HepG2 (cell line): ENCODE data around the gene EEF1A1. TPM values are rescaled to one million over a fixed set of nuclear protein-coding genes. Genes with fewer than 3 reads are reported as not detected.

Experiments used
- ATAC-seq: fragments of 200-7000 bp; cut with Tn5 transposase; 3 replicates; pipeline ENCODE4 v1.9.1; 2020; ENCODE audit warnings: mild to moderate bottlenecking, moderate library complexity
- BruUV-seq: library from RNA; stranded (reverse); fragments of 400-500 nt; replicated peaks from 2 replicates; lab custom pipeline; 2021; lab: Mats Ljungman, UMichigan
- CTCF ChIA-PET: fragments of 300-600 bp; formaldehyde crosslinking; extraction: SDS; loops from one replicate; lab custom pipeline; 2021; ENCODE audit warnings: low total read pairs, inconsistent platforms, low intra/inter-chr PET ratio; lab: Yijun Ruan, JAX
- POLR2A ChIA-PET: fragments of 350-600 bp; sonication (Branson Sonifier 250); formaldehyde crosslinking; loops from one replicate; lab custom pipeline; 2020; ENCODE audit warnings: antibody characterized with exemption, inconsistent platforms; lab: Yijun Ruan, JAX
- DNase-seq: peaks from one replicate; pipeline ENCODE4 v3.0.0-alpha.2; 2015; ENCODE audit warnings: low spot score
- FAIRE-seq: peaks from 3 replicates; lab custom pipeline; 2011; peaks lifted over from hg19 to GRCh38; lab: Jason Lieb, UNC
- H2AFZ ChIP-seq: one replicate; pipeline ENCODE4 v1.6.1; 2011; ENCODE audit warnings: low read length, inconsistent platforms
- H3K27ac ChIP-seq: fragments of 300-600 bp; 3 replicates; pipeline ENCODE4 v1.8.0; 2011; ENCODE audit warnings: mixed run types, mild to moderate bottlenecking, mixed read lengths, low read length, inconsistent platforms; ENCODE audit not compliant: insufficient read depth; ENCODE audit errors: extremely low read length
- H3K27me3 ChIP-seq, 2 experiments: fragments of 200-600 bp in 1 of 2; 2 replicates in 1 of 2; 3 replicates in 1 of 2; pipeline versions ENCODE4 v1.6.0 to v1.8.0; 2011; ENCODE audit warnings: low read length in 2 of 2, mild to moderate bottlenecking in 2 of 2, moderate library complexity in 2 of 2, inconsistent platforms in 1 of 2; ENCODE audit not compliant: insufficient read depth in 2 of 2, control insufficient read depth in 1 of 2
- H3K36me3 ChIP-seq, 2 experiments: fragments of 200-600 bp in 1 of 2; replicated peaks in 1 of 2; 2 replicates in 1 of 2; 3 replicates in 1 of 2; pipeline versions ENCODE4 v1.5.1 to v1.8.0; 2011; ENCODE audit warnings: low read length in 2 of 2, inconsistent platforms in 1 of 2; ENCODE audit not compliant: insufficient read depth in 2 of 2, control insufficient read depth in 1 of 2
- H3K4me1 ChIP-seq: 2 replicates; pipeline ENCODE4 v1.5.1; 2012; ENCODE audit warnings: low read length, inconsistent platforms; ENCODE audit not compliant: insufficient read depth
- H3K4me2 ChIP-seq: 2 replicates; pipeline ENCODE4 v1.6.0; 2011; ENCODE audit warnings: low read depth, low read length, inconsistent platforms
- H3K4me3 ChIP-seq, 3 experiments: fragments of 200-600 bp in 1 of 3; sonication (generic), shearing (Covaris generic) in 1 of 3; replicated peaks in 1 of 3; 2 replicates each; pipeline ENCODE4 v1.5.1; 2011 to 2016; ENCODE audit warnings: low read length in 3 of 3, inconsistent platforms in 2 of 3, low read depth in 2 of 3, mild to moderate bottlenecking in 2 of 3, control low read depth in 1 of 3, mixed read lengths in 1 of 3; ENCODE audit not compliant: insufficient read depth in 1 of 3
- H3K79me2 ChIP-seq: one replicate; pipeline ENCODE4 v1.6.1; 2011; ENCODE audit warnings: low read length, inconsistent platforms; ENCODE audit not compliant: insufficient read depth
- H3K9ac ChIP-seq: 2 replicates; pipeline ENCODE4 v1.6.0; 2011; ENCODE audit warnings: mild to moderate bottlenecking, low read depth, low read length, inconsistent platforms; ENCODE audit not compliant: insufficient read depth
- H3K9me3 ChIP-seq: 2 replicates; pipeline ENCODE4 v1.5.1; 2012; ENCODE audit warnings: mild to moderate bottlenecking, low read length
- H4K20me1 ChIP-seq: 2 replicates; pipeline ENCODE4 v1.6.0; 2011; ENCODE audit warnings: inconsistent platforms, mild to moderate bottlenecking, low read length, moderate library complexity; ENCODE audit not compliant: insufficient read depth
- DR1 ChIP-seq: sonication (generic); formaldehyde crosslinking; IDR thresholded peaks from 2 replicates; pipeline ENCODE4 v1.8.0; 2021; ENCODE audit warnings: mild to moderate bottlenecking, missing genetic modification reagents, inconsistent platforms
- ISX ChIP-seq: sonication (generic); formaldehyde crosslinking; conservative IDR thresholded peaks from 2 replicates; pipeline ENCODE4 v1.5.0; 2020; ENCODE audit warnings: missing genetic modification reagents
- TBL1XR1 ChIP-seq: fragments of 150-350 bp; IDR thresholded peaks from 2 replicates; pipeline ENCODE4 v1.6.1; 2014; ENCODE audit warnings: borderline replicate concordance, low read length; ENCODE audit not compliant: partially characterized antibody
- WGBS: methylation state at CpG from one replicate; pipeline ENCODE4 v1.1.6; 2017; ENCODE audit warnings: low lambda C conversion rate; 5-methylcytosine and 5-hydroxymethylcytosine counted together
- in situ Hi-C: cut with HindIII; loops from 2 replicates; pipeline ENCODE4 v1.10.0; 2017; ENCODE audit warnings: low pct_unique_long_range_greater_than_20kb; ENCODE audit not compliant: extremely low pct_ligation_motif_present
- intact Hi-C: fragments of 100-400 bp; cut with micrococcal nuclease; formaldehyde crosslinking; loops from one replicate; pipeline ENCODE4 v1.10.0; 2022; ENCODE audit not compliant: unreplicated experiment
- polyA plus RNA-seq, 8 experiments: library from polyadenylated mRNA; depleted of rRNA in 3 of 8; stranded (reverse) in 7 of 8; unstranded in 1 of 8; fragments of >200 nt; fragmentation: Illumina TruSeq in 4 of 8; extraction: Trizol in 4 of 8; gene quantifications; 2 replicates each; pipeline versions ENCODE4 v1.2.1 to v1.2.3, GENCODE V29; 2011 to 2016; ENCODE audit warnings: low read depth in 4 of 8, missing spikeins in 1 of 8, mixed read lengths in 1 of 8; ENCODE audit not compliant: insufficient read depth in 1 of 8
- total RNA-seq, 5 experiments: library from RNA; depleted of rRNA; stranded (reverse); fragments of >200 nt; fragmentation: Illumina TruSeq; extraction: Trizol; gene quantifications; 2 replicates each; pipeline ENCODE4 v1.2.3, GENCODE V29; 2016; ENCODE audit warnings: low read depth in 1 of 5
- TF ChIP-seq, protein P1 (sequence below): sonication (generic); formaldehyde crosslinking; IDR thresholded peaks from 2 replicates; pipeline ENCODE4 v1.9.0; 2022; ENCODE audit warnings: missing genetic modification reagents, mild to moderate bottlenecking, borderline replicate concordance

EEF1A1 gene
- total and polyA plus RNA-seq, 2 of the 13 experiments (the other 11 are each of a cell fraction or from before 2014, with no cell fraction given) = 13,726 to 17,172 TPM

DNA sequence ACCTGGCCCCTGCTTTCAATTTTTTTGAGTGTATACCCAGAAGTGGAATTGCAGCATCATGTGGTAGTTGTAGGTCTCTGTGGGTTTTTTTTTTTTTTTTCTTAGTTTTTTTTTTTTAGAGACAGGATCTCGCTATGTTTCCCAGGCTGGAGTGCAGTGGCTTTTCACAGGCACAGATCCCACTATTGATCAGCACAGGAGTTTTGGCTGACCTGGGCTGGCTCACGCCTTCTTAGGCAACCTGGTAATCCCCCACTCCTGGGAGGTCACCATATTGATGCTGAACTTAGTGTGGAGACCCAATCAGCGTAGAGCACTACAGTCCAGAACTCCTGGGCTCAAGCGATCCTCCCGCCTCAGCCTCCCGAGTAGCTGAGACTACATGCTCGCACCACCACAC lies 33.4 kb downstream of the EEF1A1 start:
- in situ Hi-C loops (no loop called here), intact Hi-C loops (no loop called here)
- Histone ChIP-seq H3K4me2 (no peak overlapping the region), H4K20me1 (no peaks in the 10 kb centered on the region), H3K4me1 (no peaks in the 10 kb centered on the region), H3K9ac (no peak overlapping the region), H3K36me3 (peaks cover 8 to 61% of the 10 kb centered on the region in 2 experiments; a peak in 4 of 5 replicates), H2AFZ (no peak overlapping the region), H3K9me3 (no peaks in the 10 kb centered on the region), H3K4me3 (no peak overlapping the region), H3K27me3 (no peaks in the 10 kb centered on the region), H3K27ac (no peak overlapping the region), H3K79me2 (no peaks in the 10 kb centered on the region)
- no peak for DNase-seq
- POLR2A ChIA-PET = no interaction called here
- BruUV-seq = no TSS peak
- CTCF ChIA-PET = no interaction called here
- TF ChIP-seq ISX (CRISPR knock-in tag) (no peak), DR1 (no peak)
- TF ChIP-seq, protein P1, sequence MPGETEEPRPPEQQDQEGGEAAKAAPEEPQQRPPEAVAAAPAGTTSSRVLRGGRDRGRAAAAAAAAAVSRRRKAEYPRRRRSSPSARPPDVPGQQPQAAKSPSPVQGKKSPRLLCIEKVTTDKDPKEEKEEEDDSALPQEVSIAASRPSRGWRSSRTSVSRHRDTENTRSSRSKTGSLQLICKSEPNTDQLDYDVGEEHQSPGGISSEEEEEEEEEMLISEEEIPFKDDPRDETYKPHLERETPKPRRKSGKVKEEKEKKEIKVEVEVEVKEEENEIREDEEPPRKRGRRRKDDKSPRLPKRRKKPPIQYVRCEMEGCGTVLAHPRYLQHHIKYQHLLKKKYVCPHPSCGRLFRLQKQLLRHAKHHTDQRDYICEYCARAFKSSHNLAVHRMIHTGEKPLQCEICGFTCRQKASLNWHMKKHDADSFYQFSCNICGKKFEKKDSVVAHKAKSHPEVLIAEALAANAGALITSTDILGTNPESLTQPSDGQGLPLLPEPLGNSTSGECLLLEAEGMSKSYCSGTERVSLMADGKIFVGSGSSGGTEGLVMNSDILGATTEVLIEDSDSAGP (CRISPR knock-in tag) = no peak
- no peak for FAIRE-seq
- ATAC-seq = no peak
- WGBS = 85% methylated on average over 7 of the region's 7 CpGs

DNA sequence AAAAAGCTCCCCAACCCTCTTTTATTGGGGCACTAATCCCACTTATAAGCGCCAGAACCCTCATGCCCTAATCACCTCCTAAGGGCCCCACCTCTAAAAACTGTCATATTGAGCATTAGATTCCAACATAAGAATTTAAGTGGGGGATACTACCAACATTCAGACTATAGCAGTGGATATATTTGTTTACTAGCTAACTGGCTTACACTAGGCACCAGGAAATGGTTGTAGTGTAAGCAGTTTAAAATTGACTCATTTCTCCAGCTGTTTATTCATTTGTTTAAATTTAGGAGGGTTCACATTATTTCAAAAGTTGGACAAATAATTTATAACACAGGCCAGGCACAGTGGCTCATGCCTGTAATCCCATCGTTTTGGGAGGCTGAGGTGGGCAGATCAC lies 36.4 kb downstream of the EEF1A1 start:
- CTCF ChIA-PET = no interaction called here
- POLR2A ChIA-PET = no interaction called here
- Histone ChIP-seq H4K20me1 (no peaks in the 10 kb centered on the region), H3K4me1 (no peaks in the 10 kb centered on the region), H3K9ac (no peak overlapping the region), H3K4me2 (no peak overlapping the region), H3K79me2 (no peaks in the 10 kb centered on the region), H2AFZ (no peak overlapping the region), H3K4me3 (no peak overlapping the region), H3K36me3 (peaks cover 24 to 76% of the 10 kb centered on the region in 2 experiments)
- no TSS peak for BruUV-seq
- FAIRE-seq = no peak
- no peak for TF ChIP-seq TBL1XR1
- TF ChIP-seq, all 625 proteins: peak for 0
- H3K9me3 ChIP-seq = no peaks in the 10 kb centered on the region
- intact Hi-C loops (no loop called here), in situ Hi-C loops (no loop called here)
- H3K27me3 ChIP-seq = no peaks in the 10 kb centered on the region
- H3K27ac ChIP-seq = no peak overlapping the region
- DNase-seq = no peak
- ATAC-seq = no peak
- 92% methylated on average over 2 of the region's 2 CpGs for WGBS
